ENCODE measurements around the gene RSU1.
A peak's percentile ranks its signal among the peaks of the same experiment; 100 is the strongest.
"Not testable (repeated sequence)": the region's sequence is repeated elsewhere in the genome, so short reads cannot be mapped to it uniquely, and the experiment has no call there.

RSU1 gene

GRCh38 chr10:16817125-16818019 lies at the start of gene RSU1:
Gene RSU1 (minus strand): TSS chr10:16817424. CDS start chr10:16817081, 343 bp downstream.
- peak; percentile 99 for DNase-seq (ENCODE audit: low spot score)

- DNase-seq (ENCODE audit: low spot score) = no peak
These were observed 49.5 kb upstream of the RSU1 start for GRCh38 chr10:16866541-16867275.

- no peak for DNase-seq (ENCODE audit: low spot score)
These were observed 48.5 kb upstream of the RSU1 start for GRCh38 chr10:16865766-16866165.

- DNase-seq (ENCODE audit: low spot score) = no peak
These were observed 46.5 kb upstream of the RSU1 start for GRCh38 chr10:16863766-16864165.

- DNase-seq (ENCODE audit: low spot score) = no peak
These were observed 40.2 kb upstream of the RSU1 start for GRCh38 chr10:16857419-16857818.

- DNase-seq (ENCODE audit: low spot score) = no peak
These were observed 39.3 kb upstream of the RSU1 start for GRCh38 chr10:16856567-16856966.

GRCh38 chr10:16856092-16856491 lies 38.9 kb upstream of the RSU1 start:
- DNase-seq (ENCODE audit: low spot score) = no peak

- DNase-seq (ENCODE audit: low spot score) = peak; percentile 7
These were observed 37.4 kb upstream of the RSU1 start for GRCh38 chr10:16854623-16855022.

GRCh38 chr10:16853809-16854208 lies 36.6 kb upstream of the RSU1 start:
- DNase-seq (ENCODE audit: low spot score) = no peak

- DNase-seq (ENCODE audit: low spot score) = no peak
These were observed 36.0 kb upstream of the RSU1 start for GRCh38 chr10:16853201-16853600.

- DNase-seq (ENCODE audit: low spot score) = no peak
These were observed 35.4 kb upstream of the RSU1 start for GRCh38 chr10:16852624-16853023.

- DNase-seq (ENCODE audit: low spot score) = no peak
These were observed 31.4 kb upstream of the RSU1 start for GRCh38 chr10:16848562-16849154.

- DNase-seq (ENCODE audit: low spot score) = no peak
These were observed 30.4 kb upstream of the RSU1 start for GRCh38 chr10:16847644-16848043.

- no peak for DNase-seq (ENCODE audit: low spot score)
These were observed 28.0 kb upstream of the RSU1 start for GRCh38 chr10:16845248-16845647.

GRCh38 chr10:16843252-16843870 lies 26.1 kb upstream of the RSU1 start:
- DNase-seq (ENCODE audit: low spot score) = peak; percentile 76

- no peak for DNase-seq (ENCODE audit: low spot score)
These were observed 18.0 kb upstream of the RSU1 start for GRCh38 chr10:16835228-16835627.

GRCh38 chr10:16832351-16833080 lies 15.3 kb upstream of the RSU1 start:
- DNase-seq (ENCODE audit: low spot score) = peak; percentile 65

- no peak for DNase-seq (ENCODE audit: low spot score)
These were observed 11.5 kb upstream of the RSU1 start for GRCh38 chr10:16828701-16829175.

GRCh38 chr10:16828114-16828568 lies 10.9 kb upstream of the RSU1 start:
- DNase-seq (ENCODE audit: low spot score) = peak; percentile 70

- not testable (repeated sequence) for DNase-seq (ENCODE audit: low spot score)
These were observed 10.2 kb upstream of the RSU1 start for GRCh38 chr10:16827474-16827873.

GRCh38 chr10:16822726-16823360 lies 5.6 kb upstream of the RSU1 start:
- DNase-seq (ENCODE audit: low spot score) = no peak

Data from LoVo (cell line).